WTC11 (cell line): ENCODE measurements around the gene EMP2. TPM values are rescaled to one million over a fixed set of nuclear protein-coding genes. Genes with fewer than 3 reads are reported as not detected.

Experiments
- ATAC-seq: fragments of 200-7000 bp; cut with Tn5 transposase; 2 replicates; pipeline ENCODE4 v1.10.0; 2021; ENCODE audit warnings: mild to moderate bottlenecking, moderate library complexity
- CTCF ChIA-PET: fragments of 300-600 bp; sonication (Branson Sonifier 250); formaldehyde crosslinking; loops from one replicate; lab custom pipeline; 2021; ENCODE audit warnings: antibody characterized with exemption; lab: Charles Lee
- POLR2A ChIA-PET: fragments of 350-600 bp; sonication (Branson Sonifier 250); formaldehyde crosslinking; loops from one replicate; lab custom pipeline; 2021; ENCODE audit warnings: antibody characterized with exemption; lab: Charles Lee
- DNase-seq: peaks from one replicate; pipeline ENCODE4 v3.0.0; 2021; ENCODE audit warnings: low spot score
- H3K27ac Mint-ChIP-seq: 2 replicates; pipeline ENCODE4 v1.8.0; 2021; ENCODE audit warnings: mixed read lengths
- H3K27me3 Mint-ChIP-seq: 2 replicates; pipeline ENCODE4 v1.8.0; 2021; ENCODE audit warnings: low read depth, mild to moderate bottlenecking, moderate library complexity, mixed read lengths
- H3K36me3 Mint-ChIP-seq: 2 replicates; pipeline ENCODE4 v1.8.0; 2021; ENCODE audit warnings: mixed read lengths
- H3K4me1 Mint-ChIP-seq: 2 replicates; pipeline ENCODE4 v1.8.0; 2022; ENCODE audit warnings: mixed read lengths
- H3K4me3 Mint-ChIP-seq: 2 replicates; pipeline ENCODE4 v1.8.0; 2021; ENCODE audit warnings: mild to moderate bottlenecking, moderate library complexity, mixed read lengths
- H3K9me3 Mint-ChIP-seq: 2 replicates; pipeline ENCODE4 v1.8.0; 2021; ENCODE audit warnings: mixed read lengths
- CREM ChIP-seq: sonication (generic); formaldehyde crosslinking; IDR thresholded peaks from 2 replicates; pipeline ENCODE4 v1.8.1; 2022; ENCODE audit warnings: mild to moderate bottlenecking, missing genetic modification reagents, moderate library complexity
- EMX1 ChIP-seq: fragments of 250-450 bp; sonication (Bioruptor Pico); IDR thresholded peaks from 2 replicates; pipeline ENCODE4 v1.8.0; 2021; ENCODE audit warnings: mild to moderate bottlenecking
- GABPB1 ChIP-seq: sonication (generic); formaldehyde crosslinking; IDR thresholded peaks from 2 replicates; pipeline ENCODE4 v1.8.1; 2023; ENCODE audit warnings: mild to moderate bottlenecking, missing genetic modification reagents
- GTF2I ChIP-seq: fragments of 250-450 bp; sonication (Bioruptor Pico); conservative IDR thresholded peaks from 2 replicates; pipeline ENCODE4 v1.4.0; 2021; ENCODE audit warnings: mild to moderate bottlenecking
- OVOL2 ChIP-seq: fragments of 250-450 bp; sonication (Bioruptor Pico); IDR thresholded peaks from 2 replicates; pipeline ENCODE4 v1.9.0; 2021; ENCODE audit warnings: mild to moderate bottlenecking, borderline replicate concordance
- SOX15 ChIP-seq: fragments of 250-450 bp; sonication (Bioruptor Pico); IDR thresholded peaks from 2 replicates; pipeline ENCODE4 v1.9.0; 2021; ENCODE audit warnings: mild to moderate bottlenecking
- ZBTB21 ChIP-seq: sonication (generic); formaldehyde crosslinking; IDR thresholded peaks from 2 replicates; pipeline ENCODE4 v1.8.1; 2023; ENCODE audit warnings: mild to moderate bottlenecking, missing genetic modification reagents, borderline replicate concordance
- ZNF671 ChIP-seq: fragments of 250-450 bp; sonication (Bioruptor Pico); IDR thresholded peaks from 2 replicates; pipeline ENCODE4 v1.8.0; 2021; ENCODE audit warnings: mild to moderate bottlenecking
- total RNA-seq: library from RNA; stranded (reverse); gene quantifications from 3 replicates; pipeline ENCODE4 v1.2.3, GENCODE V29; 2021
- TF ChIP-seq, protein P1 (sequence below): sonication (generic); formaldehyde crosslinking; IDR thresholded peaks from 2 replicates; pipeline ENCODE4 v1.8.1; 2023; ENCODE audit warnings: mild to moderate bottlenecking, missing genetic modification reagents, moderate library complexity
- TF ChIP-seq, protein P2 (sequence below): sonication (generic); formaldehyde crosslinking; IDR thresholded peaks from 2 replicates; pipeline ENCODE4 v1.8.1; 2023; ENCODE audit warnings: mild to moderate bottlenecking, missing genetic modification reagents
- TF ChIP-seq, protein P3 (sequence below): sonication (generic); formaldehyde crosslinking; IDR thresholded peaks from 2 replicates; pipeline ENCODE4 v1.8.0; 2023; ENCODE audit warnings: missing genetic modification reagents, mild to moderate bottlenecking, borderline replicate concordance
- TF ChIP-seq, protein P4 (sequence below): sonication (generic); formaldehyde crosslinking; IDR thresholded peaks from 2 replicates; pipeline ENCODE4 v1.8.0; 2022; ENCODE audit warnings: mild to moderate bottlenecking, missing genetic modification reagents
- TF ChIP-seq, protein P5 (sequence below): sonication (generic); formaldehyde crosslinking; IDR thresholded peaks from 2 replicates; pipeline ENCODE4 v1.8.0; 2022; ENCODE audit warnings: mild to moderate bottlenecking, missing genetic modification reagents
- TF ChIP-seq, protein P6 (sequence below): sonication (generic); formaldehyde crosslinking; IDR thresholded peaks from 2 replicates; pipeline ENCODE4 v1.8.1; 2023; ENCODE audit warnings: mild to moderate bottlenecking, missing genetic modification reagents, moderate library complexity

Gene EMP2
- total RNA-seq, 1 experiment from 2014 or later, result 16.4 TPM

DNA sequence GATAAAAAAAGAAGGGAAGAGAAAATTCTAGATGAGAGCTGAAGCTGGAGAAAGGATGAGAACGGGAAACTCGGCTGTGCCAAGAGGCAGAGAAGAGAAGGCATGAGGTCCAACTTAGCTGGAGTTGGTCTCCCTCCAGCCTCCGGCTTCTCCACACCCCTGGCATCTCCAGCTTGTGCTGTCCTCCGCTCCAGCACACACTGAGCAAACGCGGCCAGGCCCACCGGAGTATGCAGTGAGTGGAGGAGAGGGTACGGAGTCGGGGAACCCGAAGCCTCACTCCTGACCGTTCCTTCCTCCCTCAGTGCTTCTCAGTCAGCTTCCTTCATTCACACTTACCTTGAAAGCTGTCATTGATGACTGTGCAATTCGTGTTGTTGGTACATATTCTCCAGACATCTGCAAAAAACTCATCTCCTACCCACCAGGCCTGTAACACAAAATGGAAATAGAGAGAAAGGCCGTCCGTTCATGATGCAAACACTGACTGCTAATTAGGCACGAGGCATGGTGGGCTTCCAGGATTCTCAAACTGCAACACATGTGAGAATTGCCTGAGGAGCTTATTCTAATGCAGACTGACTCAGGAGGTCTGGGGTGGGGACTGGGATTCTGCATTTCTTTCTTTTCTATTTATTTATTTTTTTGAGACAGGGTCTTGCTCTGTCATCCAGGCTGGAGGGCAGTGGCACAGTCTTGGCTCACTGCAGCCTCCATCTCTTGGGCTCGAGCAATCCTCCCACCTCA, 37.0 kb downstream of the EMP2 start (continued):
- TF ChIP-seq, protein P1, sequence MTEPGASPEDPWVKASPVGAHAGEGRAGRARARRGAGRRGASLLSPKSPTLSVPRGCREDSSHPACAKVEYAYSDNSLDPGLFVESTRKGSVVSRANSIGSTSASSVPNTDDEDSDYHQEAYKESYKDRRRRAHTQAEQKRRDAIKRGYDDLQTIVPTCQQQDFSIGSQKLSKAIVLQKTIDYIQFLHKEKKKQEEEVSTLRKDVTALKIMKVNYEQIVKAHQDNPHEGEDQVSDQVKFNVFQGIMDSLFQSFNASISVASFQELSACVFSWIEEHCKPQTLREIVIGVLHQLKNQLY (CRISPR knock-in tag), result no peak
- TF ChIP-seq SOX15 (CRISPR knock-in tag) (no peak), GABPB1 (CRISPR knock-in tag) (no peak), ZBTB21 (CRISPR knock-in tag) (no peak)
- TF ChIP-seq, protein P2, sequence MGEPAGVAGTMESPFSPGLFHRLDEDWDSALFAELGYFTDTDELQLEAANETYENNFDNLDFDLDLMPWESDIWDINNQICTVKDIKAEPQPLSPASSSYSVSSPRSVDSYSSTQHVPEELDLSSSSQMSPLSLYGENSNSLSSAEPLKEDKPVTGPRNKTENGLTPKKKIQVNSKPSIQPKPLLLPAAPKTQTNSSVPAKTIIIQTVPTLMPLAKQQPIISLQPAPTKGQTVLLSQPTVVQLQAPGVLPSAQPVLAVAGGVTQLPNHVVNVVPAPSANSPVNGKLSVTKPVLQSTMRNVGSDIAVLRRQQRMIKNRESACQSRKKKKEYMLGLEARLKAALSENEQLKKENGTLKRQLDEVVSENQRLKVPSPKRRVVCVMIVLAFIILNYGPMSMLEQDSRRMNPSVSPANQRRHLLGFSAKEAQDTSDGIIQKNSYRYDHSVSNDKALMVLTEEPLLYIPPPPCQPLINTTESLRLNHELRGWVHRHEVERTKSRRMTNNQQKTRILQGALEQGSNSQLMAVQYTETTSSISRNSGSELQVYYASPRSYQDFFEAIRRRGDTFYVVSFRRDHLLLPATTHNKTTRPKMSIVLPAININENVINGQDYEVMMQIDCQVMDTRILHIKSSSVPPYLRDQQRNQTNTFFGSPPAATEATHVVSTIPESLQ (CRISPR knock-in tag), result no peak
- TF ChIP-seq, protein P3, sequence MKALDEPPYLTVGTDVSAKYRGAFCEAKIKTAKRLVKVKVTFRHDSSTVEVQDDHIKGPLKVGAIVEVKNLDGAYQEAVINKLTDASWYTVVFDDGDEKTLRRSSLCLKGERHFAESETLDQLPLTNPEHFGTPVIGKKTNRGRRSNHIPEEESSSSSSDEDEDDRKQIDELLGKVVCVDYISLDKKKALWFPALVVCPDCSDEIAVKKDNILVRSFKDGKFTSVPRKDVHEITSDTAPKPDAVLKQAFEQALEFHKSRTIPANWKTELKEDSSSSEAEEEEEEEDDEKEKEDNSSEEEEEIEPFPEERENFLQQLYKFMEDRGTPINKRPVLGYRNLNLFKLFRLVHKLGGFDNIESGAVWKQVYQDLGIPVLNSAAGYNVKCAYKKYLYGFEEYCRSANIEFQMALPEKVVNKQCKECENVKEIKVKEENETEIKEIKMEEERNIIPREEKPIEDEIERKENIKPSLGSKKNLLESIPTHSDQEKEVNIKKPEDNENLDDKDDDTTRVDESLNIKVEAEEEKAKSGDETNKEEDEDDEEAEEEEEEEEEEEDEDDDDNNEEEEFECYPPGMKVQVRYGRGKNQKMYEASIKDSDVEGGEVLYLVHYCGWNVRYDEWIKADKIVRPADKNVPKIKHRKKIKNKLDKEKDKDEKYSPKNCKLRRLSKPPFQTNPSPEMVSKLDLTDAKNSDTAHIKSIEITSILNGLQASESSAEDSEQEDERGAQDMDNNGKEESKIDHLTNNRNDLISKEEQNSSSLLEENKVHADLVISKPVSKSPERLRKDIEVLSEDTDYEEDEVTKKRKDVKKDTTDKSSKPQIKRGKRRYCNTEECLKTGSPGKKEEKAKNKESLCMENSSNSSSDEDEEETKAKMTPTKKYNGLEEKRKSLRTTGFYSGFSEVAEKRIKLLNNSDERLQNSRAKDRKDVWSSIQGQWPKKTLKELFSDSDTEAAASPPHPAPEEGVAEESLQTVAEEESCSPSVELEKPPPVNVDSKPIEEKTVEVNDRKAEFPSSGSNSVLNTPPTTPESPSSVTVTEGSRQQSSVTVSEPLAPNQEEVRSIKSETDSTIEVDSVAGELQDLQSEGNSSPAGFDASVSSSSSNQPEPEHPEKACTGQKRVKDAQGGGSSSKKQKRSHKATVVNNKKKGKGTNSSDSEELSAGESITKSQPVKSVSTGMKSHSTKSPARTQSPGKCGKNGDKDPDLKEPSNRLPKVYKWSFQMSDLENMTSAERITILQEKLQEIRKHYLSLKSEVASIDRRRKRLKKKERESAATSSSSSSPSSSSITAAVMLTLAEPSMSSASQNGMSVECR, result no peak

DNA sequence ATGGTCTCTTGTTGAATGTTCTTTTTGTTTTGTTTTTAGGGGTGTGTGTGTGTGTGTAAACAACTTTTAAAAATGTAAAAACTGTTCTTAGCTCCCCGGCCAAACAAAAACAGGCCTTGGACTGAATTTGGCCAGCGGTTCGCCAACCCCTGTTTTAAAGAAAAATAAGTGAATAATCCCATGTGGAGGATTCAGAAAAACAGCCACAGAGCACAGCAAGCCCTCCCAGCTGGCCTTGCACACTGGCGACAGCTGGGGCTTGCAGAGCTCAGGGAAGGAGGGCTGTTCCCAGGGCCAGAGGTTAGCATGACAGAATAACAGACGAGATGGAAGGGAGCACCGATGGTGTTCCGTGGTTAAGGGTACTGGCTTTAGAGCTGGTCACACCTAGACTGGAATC, 39.0 kb downstream of the EMP2 start:
- H3K36me3 Mint-ChIP-seq, result peaks cover 1% of the 10 kb centered on the region
- H3K4me1 Mint-ChIP-seq, result no peaks in the 10 kb centered on the region
- POLR2A ChIA-PET, result no interaction called here
- H3K27ac Mint-ChIP-seq, result no peak overlapping the region
- ATAC-seq, result no peak
- DNase-seq, result no peak
- CTCF ChIA-PET, result no interaction called here
- no peak overlapping the region for H3K4me3 Mint-ChIP-seq
- TF ChIP-seq OVOL2 (no peak), EMX1 (CRISPR knock-in tag) (no peak), ZNF671 (CRISPR knock-in tag) (no peak), GTF2I (no peak), CREM (CRISPR knock-in tag) (no peak)
- TF ChIP-seq, protein P4, sequence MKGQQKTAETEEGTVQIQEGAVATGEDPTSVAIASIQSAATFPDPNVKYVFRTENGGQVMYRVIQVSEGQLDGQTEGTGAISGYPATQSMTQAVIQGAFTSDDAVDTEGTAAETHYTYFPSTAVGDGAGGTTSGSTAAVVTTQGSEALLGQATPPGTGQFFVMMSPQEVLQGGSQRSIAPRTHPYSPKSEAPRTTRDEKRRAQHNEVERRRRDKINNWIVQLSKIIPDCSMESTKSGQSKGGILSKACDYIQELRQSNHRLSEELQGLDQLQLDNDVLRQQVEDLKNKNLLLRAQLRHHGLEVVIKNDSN, result no peak
- TF ChIP-seq, protein P5, sequence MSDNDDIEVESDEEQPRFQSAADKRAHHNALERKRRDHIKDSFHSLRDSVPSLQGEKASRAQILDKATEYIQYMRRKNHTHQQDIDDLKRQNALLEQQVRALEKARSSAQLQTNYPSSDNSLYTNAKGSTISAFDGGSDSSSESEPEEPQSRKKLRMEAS (CRISPR knock-in tag), result no peak
- TF ChIP-seq, protein P3, result no peak
- TF ChIP-seq, protein P6, sequence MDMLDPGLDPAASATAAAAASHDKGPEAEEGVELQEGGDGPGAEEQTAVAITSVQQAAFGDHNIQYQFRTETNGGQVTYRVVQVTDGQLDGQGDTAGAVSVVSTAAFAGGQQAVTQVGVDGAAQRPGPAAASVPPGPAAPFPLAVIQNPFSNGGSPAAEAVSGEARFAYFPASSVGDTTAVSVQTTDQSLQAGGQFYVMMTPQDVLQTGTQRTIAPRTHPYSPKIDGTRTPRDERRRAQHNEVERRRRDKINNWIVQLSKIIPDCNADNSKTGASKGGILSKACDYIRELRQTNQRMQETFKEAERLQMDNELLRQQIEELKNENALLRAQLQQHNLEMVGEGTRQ (CRISPR knock-in tag), result no peak
- TF ChIP-seq, all 79 proteins: peak for 0
- no peaks in the 10 kb centered on the region for H3K9me3 Mint-ChIP-seq
- H3K27me3 Mint-ChIP-seq, result no peaks in the 10 kb centered on the region
